Measurements from ENCODE around the gene MBOAT1.

MBOAT1 gene

GRCh38 chr6:20113649-20114224, 98.5 kb downstream of the MBOAT1 start:
- Histone ChIP-seq H3K9ac (ENCODE audit: low read length in 5 of 5) (no peak overlapping the region), H3K27ac (ENCODE audit: low read depth, low read length) (no peak overlapping the region), H3K36me3 (ENCODE audit: control insufficient read depth in 5 of 5, insufficient read depth in 5 of 5, low read length in 5 of 5) (peaks cover 26 to 50% (median 39%) of the 10 kb centered on the region in 5 donors), H3K27me3 (ENCODE audit: control insufficient read depth in 5 of 5, insufficient read depth in 4 of 5, low read length in 5 of 5) (no peaks in the 10 kb centered on the region), H3K9me3 (ENCODE audit: control insufficient read depth in 5 of 5, low read length in 5 of 5) (no peaks in the 10 kb centered on the region), H3K4me3 (ENCODE audit: low read depth in 1 of 5, low read length in 5 of 5) (no peak overlapping the region), H3K4me1 (ENCODE audit: control insufficient read depth in 5 of 5, insufficient read depth in 5 of 5, low read length in 5 of 5) (no peaks in the 10 kb centered on the region)

GRCh38 chr6:20112841-20113240, 99.4 kb downstream of the MBOAT1 start:
- Histone ChIP-seq H3K27me3 (ENCODE audit: control insufficient read depth in 5 of 5, insufficient read depth in 4 of 5, low read length in 5 of 5) (no peaks in the 10 kb centered on the region), H3K36me3 (ENCODE audit: control insufficient read depth in 5 of 5, insufficient read depth in 5 of 5, low read length in 5 of 5) (peaks cover 29 to 58% (median 43%) of the 10 kb centered on the region in 5 donors), H3K9me3 (ENCODE audit: control insufficient read depth in 5 of 5, low read length in 5 of 5) (no peaks in the 10 kb centered on the region), H3K4me1 (ENCODE audit: control insufficient read depth in 5 of 5, insufficient read depth in 5 of 5, low read length in 5 of 5) (no peaks in the 10 kb centered on the region), H3K9ac (ENCODE audit: low read length in 5 of 5) (no peak overlapping the region), H3K27ac (ENCODE audit: low read depth, low read length) (no peak overlapping the region), H3K4me3 (ENCODE audit: low read depth in 1 of 5, low read length in 5 of 5) (no peak overlapping the region)

GRCh38 chr6:20112241-20112640, 100.0 kb downstream of the MBOAT1 start:
- Histone ChIP-seq H3K9me3 (ENCODE audit: control insufficient read depth in 5 of 5, low read length in 5 of 5) (no peaks in the 10 kb centered on the region), H3K36me3 (ENCODE audit: control insufficient read depth in 5 of 5, insufficient read depth in 5 of 5, low read length in 5 of 5) (peaks cover 28 to 58% (median 38%) of the 10 kb centered on the region in 5 donors), H3K4me1 (ENCODE audit: control insufficient read depth in 5 of 5, insufficient read depth in 5 of 5, low read length in 5 of 5) (no peaks in the 10 kb centered on the region), H3K27me3 (ENCODE audit: control insufficient read depth in 5 of 5, insufficient read depth in 4 of 5, low read length in 5 of 5) (no peaks in the 10 kb centered on the region), H3K9ac (ENCODE audit: low read length in 5 of 5) (no peak overlapping the region), H3K27ac (ENCODE audit: low read depth, low read length) (no peak overlapping the region), H3K4me3 (ENCODE audit: low read depth in 1 of 5, low read length in 5 of 5) (no peak overlapping the region)

GRCh38 chr6:20110478-20110877, 101.8 kb downstream of the MBOAT1 start:
- Histone ChIP-seq H3K36me3 (ENCODE audit: control insufficient read depth in 5 of 5, insufficient read depth in 5 of 5, low read length in 5 of 5) (peaks cover 24 to 61% (median 35%) of the 10 kb centered on the region in 5 donors), H3K27me3 (ENCODE audit: control insufficient read depth in 5 of 5, insufficient read depth in 4 of 5, low read length in 5 of 5) (no peaks in the 10 kb centered on the region), H3K4me1 (ENCODE audit: control insufficient read depth in 5 of 5, insufficient read depth in 5 of 5, low read length in 5 of 5) (no peaks in the 10 kb centered on the region), H3K4me3 (ENCODE audit: low read depth in 1 of 5, low read length in 5 of 5) (no peak overlapping the region), H3K27ac (ENCODE audit: low read depth, low read length) (no peak overlapping the region), H3K9me3 (ENCODE audit: control insufficient read depth in 5 of 5, low read length in 5 of 5) (no peaks in the 10 kb centered on the region), H3K9ac (ENCODE audit: low read length in 5 of 5) (no peak overlapping the region)

GRCh38 chr6:20109526-20109925, 102.7 kb downstream of the MBOAT1 start:
- no peak overlapping the region for H3K9ac ChIP-seq (ENCODE audit: low read length in 5 of 5)
- peaks cover 24 to 57% (median 35%) of the 10 kb centered on the region in 5 donors for H3K36me3 ChIP-seq (ENCODE audit: control insufficient read depth in 5 of 5, insufficient read depth in 5 of 5, low read length in 5 of 5)
- H3K9me3 ChIP-seq (ENCODE audit: control insufficient read depth in 5 of 5, low read length in 5 of 5) = no peaks in the 10 kb centered on the region
- no peak overlapping the region for H3K4me3 ChIP-seq (ENCODE audit: low read depth in 1 of 5, low read length in 5 of 5)
- no peak overlapping the region for H3K27ac ChIP-seq (ENCODE audit: low read depth, low read length)
- H3K4me1 ChIP-seq (ENCODE audit: control insufficient read depth in 5 of 5, insufficient read depth in 5 of 5, low read length in 5 of 5) = no peaks in the 10 kb centered on the region
- H3K27me3 ChIP-seq (ENCODE audit: control insufficient read depth in 5 of 5, insufficient read depth in 4 of 5, low read length in 5 of 5) = no peaks in the 10 kb centered on the region

- H3K27me3 ChIP-seq (ENCODE audit: control insufficient read depth in 5 of 5, insufficient read depth in 4 of 5, low read length in 5 of 5) = no peaks in the 10 kb centered on the region
- no peak overlapping the region for H3K9ac ChIP-seq (ENCODE audit: low read length in 5 of 5)
- H3K27ac ChIP-seq (ENCODE audit: low read depth, low read length) = no peak overlapping the region
- H3K4me3 ChIP-seq (ENCODE audit: low read depth in 1 of 5, low read length in 5 of 5) = no peak overlapping the region
- H3K9me3 ChIP-seq (ENCODE audit: control insufficient read depth in 5 of 5, low read length in 5 of 5) = no peaks in the 10 kb centered on the region
- peaks cover 19 to 46% (median 34%) of the 10 kb centered on the region in 5 donors for H3K36me3 ChIP-seq (ENCODE audit: control insufficient read depth in 5 of 5, insufficient read depth in 5 of 5, low read length in 5 of 5)
- H3K4me1 ChIP-seq (ENCODE audit: control insufficient read depth in 5 of 5, insufficient read depth in 5 of 5, low read length in 5 of 5) = peaks cover 0 to 5% (median 0%) of the 10 kb centered on the region in 5 donors
Observed at GRCh38 chr6:20105838-20106237, 106.4 kb downstream of the MBOAT1 start.

GRCh38 chr6:20104696-20105095, 107.6 kb downstream of the MBOAT1 start:
- H3K36me3 ChIP-seq (ENCODE audit: control insufficient read depth in 5 of 5, insufficient read depth in 5 of 5, low read length in 5 of 5) = peaks cover 19 to 53% (median 34%) of the 10 kb centered on the region in 5 donors
- H3K4me3 ChIP-seq (ENCODE audit: low read depth in 1 of 5, low read length in 5 of 5) = no peak overlapping the region
- no peaks in the 10 kb centered on the region for H3K9me3 ChIP-seq (ENCODE audit: control insufficient read depth in 5 of 5, low read length in 5 of 5)
- H3K27ac ChIP-seq (ENCODE audit: low read depth, low read length) = no peak overlapping the region
- H3K9ac ChIP-seq (ENCODE audit: low read length in 5 of 5) = no peak overlapping the region
- H3K4me1 ChIP-seq (ENCODE audit: control insufficient read depth in 5 of 5, insufficient read depth in 5 of 5, low read length in 5 of 5) = peaks cover 0 to 5% (median 0%) of the 10 kb centered on the region in 5 donors
- H3K27me3 ChIP-seq (ENCODE audit: control insufficient read depth in 5 of 5, insufficient read depth in 4 of 5, low read length in 5 of 5) = no peaks in the 10 kb centered on the region

GRCh38 chr6:20102397-20103073, 109.7 kb downstream of the MBOAT1 start:
- Histone ChIP-seq H3K36me3 (ENCODE audit: control insufficient read depth in 5 of 5, insufficient read depth in 5 of 5, low read length in 5 of 5) (peaks cover 11 to 37% (median 27%) of the 10 kb centered on the region in 5 donors), H3K4me1 (ENCODE audit: control insufficient read depth in 5 of 5, insufficient read depth in 5 of 5, low read length in 5 of 5) (peaks cover 0 to 5% (median 0%) of the 10 kb centered on the region in 5 donors), H3K27me3 (ENCODE audit: control insufficient read depth in 5 of 5, insufficient read depth in 4 of 5, low read length in 5 of 5) (no peaks in the 10 kb centered on the region), H3K9ac (ENCODE audit: low read length in 5 of 5) (no peak overlapping the region), H3K9me3 (ENCODE audit: control insufficient read depth in 5 of 5, low read length in 5 of 5) (no peaks in the 10 kb centered on the region), H3K27ac (ENCODE audit: low read depth, low read length) (no peak overlapping the region), H3K4me3 (ENCODE audit: low read depth in 1 of 5, low read length in 5 of 5) (no peak overlapping the region)

GRCh38 chr6:20099156-20099555, 113.1 kb downstream of the MBOAT1 start:
- Histone ChIP-seq H3K27ac (ENCODE audit: low read depth, low read length) (no peak overlapping the region), H3K4me3 (ENCODE audit: low read depth in 1 of 5, low read length in 5 of 5) (no peak overlapping the region), H3K36me3 (ENCODE audit: control insufficient read depth in 5 of 5, insufficient read depth in 5 of 5, low read length in 5 of 5) (peaks cover 8 to 27% (median 21%) of the 10 kb centered on the region in 5 donors), H3K9ac (ENCODE audit: low read length in 5 of 5) (no peak overlapping the region), H3K4me1 (ENCODE audit: control insufficient read depth in 5 of 5, insufficient read depth in 5 of 5, low read length in 5 of 5) (peaks cover 0 to 5% (median 0%) of the 10 kb centered on the region in 5 donors), H3K9me3 (ENCODE audit: control insufficient read depth in 5 of 5, low read length in 5 of 5) (no peaks in the 10 kb centered on the region), H3K27me3 (ENCODE audit: control insufficient read depth in 5 of 5, insufficient read depth in 4 of 5, low read length in 5 of 5) (no peaks in the 10 kb centered on the region)

GRCh38 chr6:20098267-20098876, 113.9 kb downstream of the MBOAT1 start:
- peaks cover 5 to 27% (median 19%) of the 10 kb centered on the region in 5 donors for H3K36me3 ChIP-seq (ENCODE audit: control insufficient read depth in 5 of 5, insufficient read depth in 5 of 5, low read length in 5 of 5)
- no peak overlapping the region for H3K4me3 ChIP-seq (ENCODE audit: low read depth in 1 of 5, low read length in 5 of 5)
- no peak overlapping the region for H3K27ac ChIP-seq (ENCODE audit: low read depth, low read length)
- peaks cover 0 to 5% (median 0%) of the 10 kb centered on the region in 5 donors for H3K4me1 ChIP-seq (ENCODE audit: control insufficient read depth in 5 of 5, insufficient read depth in 5 of 5, low read length in 5 of 5)
- H3K9ac ChIP-seq (ENCODE audit: low read length in 5 of 5) = no peak overlapping the region
- H3K27me3 ChIP-seq (ENCODE audit: control insufficient read depth in 5 of 5, insufficient read depth in 4 of 5, low read length in 5 of 5) = no peaks in the 10 kb centered on the region
- no peaks in the 10 kb centered on the region for H3K9me3 ChIP-seq (ENCODE audit: control insufficient read depth in 5 of 5, low read length in 5 of 5)

All from subcutaneous abdominal adipose tissue (tissue), 5 donors.